ENCODE measurements around the gene KDM3A. TPM values are rescaled to one million over a fixed set of nuclear protein-coding genes. Genes with fewer than 3 reads are reported as not detected.

Gene KDM3A
- total RNA-seq, 4 donors from 2014 or later: 40.5 to 81.8 (median 63.2) TPM

DNA sequence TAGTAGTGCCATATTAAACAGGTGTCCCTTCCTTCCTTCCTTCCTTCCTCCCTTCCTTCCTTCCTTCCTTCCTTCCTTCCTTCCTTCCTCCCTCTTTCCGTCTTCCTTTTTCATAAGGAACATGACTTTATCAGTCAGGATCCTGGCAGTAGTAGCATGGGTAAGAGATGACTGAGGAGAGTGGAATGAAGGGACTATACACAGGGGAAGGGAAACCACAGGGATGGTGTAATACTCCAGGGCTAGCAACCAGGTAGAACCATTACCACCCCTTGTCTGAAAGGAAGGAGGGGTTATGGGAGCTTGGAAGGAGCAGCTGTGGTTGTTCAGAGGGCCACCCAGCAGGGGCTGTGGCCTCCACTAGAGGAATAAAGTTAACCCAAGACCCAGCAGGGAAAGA is 23.2 kb upstream of the KDM3A start:
- no peak for ATAC-seq
- TF ChIP-seq, protein P1, sequence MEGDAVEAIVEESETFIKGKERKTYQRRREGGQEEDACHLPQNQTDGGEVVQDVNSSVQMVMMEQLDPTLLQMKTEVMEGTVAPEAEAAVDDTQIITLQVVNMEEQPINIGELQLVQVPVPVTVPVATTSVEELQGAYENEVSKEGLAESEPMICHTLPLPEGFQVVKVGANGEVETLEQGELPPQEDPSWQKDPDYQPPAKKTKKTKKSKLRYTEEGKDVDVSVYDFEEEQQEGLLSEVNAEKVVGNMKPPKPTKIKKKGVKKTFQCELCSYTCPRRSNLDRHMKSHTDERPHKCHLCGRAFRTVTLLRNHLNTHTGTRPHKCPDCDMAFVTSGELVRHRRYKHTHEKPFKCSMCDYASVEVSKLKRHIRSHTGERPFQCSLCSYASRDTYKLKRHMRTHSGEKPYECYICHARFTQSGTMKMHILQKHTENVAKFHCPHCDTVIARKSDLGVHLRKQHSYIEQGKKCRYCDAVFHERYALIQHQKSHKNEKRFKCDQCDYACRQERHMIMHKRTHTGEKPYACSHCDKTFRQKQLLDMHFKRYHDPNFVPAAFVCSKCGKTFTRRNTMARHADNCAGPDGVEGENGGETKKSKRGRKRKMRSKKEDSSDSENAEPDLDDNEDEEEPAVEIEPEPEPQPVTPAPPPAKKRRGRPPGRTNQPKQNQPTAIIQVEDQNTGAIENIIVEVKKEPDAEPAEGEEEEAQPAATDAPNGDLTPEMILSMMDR (IDR thresholded peaks at IDR 0.05): no peak
- TF ChIP-seq POLR2A (IDR thresholded peaks at IDR 0.05) (no peak), POLR2AphosphoS5 (IDR thresholded peaks at IDR 0.05) (no peak)
- H3K27ac ChIP-seq: no peak overlapping the region
- WGBS, 2 donors (ENCODE audit: low coverage in 1 of 2): 91% methylated on average over 1 of the region's 1 CpG; no CpG with 5 or more reads in 1 of the 2 donors
- peaks cover 0 to 6% (median 0%) of the 10 kb centered on the region in 3 donors for H3K9me3 ChIP-seq
- H3K36me3 ChIP-seq: no peaks in the 10 kb centered on the region
- no peaks in the 10 kb centered on the region for H3K4me1 ChIP-seq
- no peak overlapping the region for H3K4me3 ChIP-seq
- peaks cover 5% of the 10 kb centered on the region for H3K27me3 ChIP-seq

DNA sequence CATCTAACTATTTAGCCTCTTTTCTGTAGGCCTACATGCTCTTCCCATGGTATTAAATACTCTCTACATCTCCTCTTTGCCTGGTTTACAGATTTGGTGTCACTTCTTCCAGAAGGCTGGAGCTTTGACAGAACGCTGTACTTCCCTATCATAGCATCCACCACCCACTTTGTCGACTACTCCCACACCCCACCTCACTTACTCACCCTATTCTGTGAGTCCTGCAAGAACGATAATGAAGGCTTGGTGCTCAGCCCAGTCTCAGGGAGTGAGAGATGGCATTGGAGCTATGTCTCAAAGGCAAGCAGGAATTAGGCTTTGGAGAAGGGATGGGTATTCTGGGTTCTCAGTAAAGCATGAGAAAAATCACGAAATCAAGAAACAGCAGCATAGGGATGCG is 20.3 kb upstream of the KDM3A start:
- no peak for ATAC-seq
- WGBS, 2 donors (ENCODE audit: low coverage in 1 of 2): 80 to 86% methylated on average over 2 to 4 of the region's 5 CpGs
- Histone ChIP-seq H3K4me1 (no peaks in the 10 kb centered on the region), H3K36me3 (no peaks in the 10 kb centered on the region), H3K4me3 (no peak overlapping the region), H3K27me3 (no peaks in the 10 kb centered on the region), H3K27ac (no peak overlapping the region), H3K9me3 (peaks cover 0 to 10% (median 0%) of the 10 kb centered on the region in 3 donors)
- no peak for TF ChIP-seq POLR2A (IDR thresholded peaks at IDR 0.05)

DNA sequence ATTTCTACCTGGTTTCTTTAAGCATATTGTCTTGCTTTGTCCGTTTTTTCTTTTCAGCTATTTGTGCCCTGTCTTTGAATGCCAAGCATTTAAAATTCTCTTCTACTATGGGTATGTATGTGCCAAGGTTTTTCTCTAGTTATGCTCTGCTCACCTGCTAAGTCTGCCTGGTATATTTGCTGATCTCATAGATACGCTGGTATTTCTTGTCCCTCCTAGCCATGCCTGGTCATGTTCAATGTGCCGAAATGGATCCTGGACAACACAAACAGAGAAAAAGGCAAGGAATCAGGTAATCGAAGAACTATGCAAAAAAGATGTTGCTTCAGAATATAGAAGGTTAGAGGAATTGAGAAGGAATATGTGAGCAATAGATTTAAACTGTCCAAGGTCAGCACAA is 14.9 kb upstream of the KDM3A start:
- TF ChIP-seq POLR2A (IDR thresholded peaks at IDR 0.05) (no peak), POLR2AphosphoS5 (IDR thresholded peaks at IDR 0.05) (no peak), EP300 (IDR thresholded peaks at IDR 0.05) (no peak)
- TF ChIP-seq, protein P1 (IDR thresholded peaks at IDR 0.05): no peak
- no peak overlapping the region for H3K4me3 ChIP-seq
- no peak overlapping the region for H3K27ac ChIP-seq
- no peaks in the 10 kb centered on the region for H3K27me3 ChIP-seq
- peaks cover 0 to 15% (median 0%) of the 10 kb centered on the region in 3 donors for H3K9me3 ChIP-seq
- H3K4me1 ChIP-seq: no peaks in the 10 kb centered on the region
- no peaks in the 10 kb centered on the region for H3K36me3 ChIP-seq
- no peak for ATAC-seq
- WGBS, 2 donors (ENCODE audit: low coverage in 1 of 2): 74 to 86% methylated on average over 3 to 4 of the region's 4 CpGs

DNA sequence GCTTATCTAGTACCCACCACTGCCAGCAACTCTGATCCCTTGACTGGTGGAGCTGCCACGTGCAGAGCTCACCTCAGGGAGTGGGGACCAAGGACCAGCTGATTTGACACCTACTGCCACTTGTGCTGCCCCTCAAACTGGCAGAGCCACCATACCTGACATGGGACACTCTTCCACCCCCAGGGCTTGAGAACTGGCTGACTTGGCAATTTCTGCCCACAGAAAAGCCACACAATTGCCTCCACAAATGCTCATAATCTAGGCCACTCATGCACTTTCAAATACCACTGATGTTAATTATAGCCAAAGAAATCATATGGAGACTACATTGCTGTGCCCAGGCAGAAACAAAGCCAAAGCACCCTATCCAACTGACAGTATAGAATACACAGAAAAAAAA is 11.8 kb upstream of the KDM3A start:
- Histone ChIP-seq H3K4me3 (no peak overlapping the region), H3K27me3 (no peaks in the 10 kb centered on the region), H3K4me1 (no peaks in the 10 kb centered on the region), H3K36me3 (no peaks in the 10 kb centered on the region), H3K27ac (no peak overlapping the region), H3K9me3 (peaks cover 0 to 6% (median 0%) of the 10 kb centered on the region in 3 donors)
- TF ChIP-seq, protein P1 (IDR thresholded peaks at IDR 0.05): no peak
- TF ChIP-seq POLR2A (IDR thresholded peaks at IDR 0.05) (no peak), EP300 (IDR thresholded peaks at IDR 0.05) (no peak), POLR2AphosphoS5 (IDR thresholded peaks at IDR 0.05) (no peak)
- WGBS, 2 donors (ENCODE audit: low coverage in 1 of 2): no CpG with 5 or more reads among the region's 1 CpG
- ATAC-seq: no peak

DNA sequence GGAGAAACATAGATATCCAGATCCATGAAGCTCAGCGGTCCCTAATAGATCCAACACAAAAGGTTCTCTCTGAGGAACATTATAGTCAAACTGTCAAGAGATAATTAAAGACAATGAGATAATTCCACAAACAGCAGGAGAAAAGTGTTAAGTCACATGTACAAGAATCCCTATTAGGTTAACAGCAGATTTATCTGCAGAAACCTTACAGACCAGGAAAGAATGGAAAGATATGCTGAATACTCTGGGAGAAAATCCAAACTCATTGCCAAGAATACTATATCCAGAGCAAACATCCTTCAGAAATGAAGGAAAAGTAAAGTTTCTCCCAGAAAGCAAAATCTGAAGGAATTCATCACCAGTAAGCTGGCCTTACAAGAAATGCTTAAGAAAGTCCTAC is 10.8 kb upstream of the KDM3A start:
- 100% methylated on average over 1 of the region's 1 CpG for WGBS, 2 donors (ENCODE audit: low coverage in 1 of 2)
- no peak overlapping the region for H3K27ac ChIP-seq
- no peak for ATAC-seq

More for the DNA sequence above, 10.8 kb upstream of the KDM3A start:
- TF ChIP-seq POLR2AphosphoS5 (IDR thresholded peaks at IDR 0.05): no peak
- TF ChIP-seq, protein P1 (IDR thresholded peaks at IDR 0.05): no peak
- no peak for TF ChIP-seq EP300 (IDR thresholded peaks at IDR 0.05)
- no peak for TF ChIP-seq POLR2A (IDR thresholded peaks at IDR 0.05)
- Histone ChIP-seq H3K27me3 (no peaks in the 10 kb centered on the region), H3K9me3 (peaks cover 0 to 6% (median 0%) of the 10 kb centered on the region in 3 donors), H3K36me3 (no peaks in the 10 kb centered on the region), H3K4me3 (no peak overlapping the region), H3K4me1 (no peaks in the 10 kb centered on the region)
